Prostate gland (tissue), 2 donors: ENCODE data around the gene FXYD1.

ENCODE experiments used
- POLR2A ChIP-seq: fragments of 450-650 bp; IDR thresholded peaks from one replicate; pipeline ENCODE4 v1.6.1; 2016; ENCODE audit warnings: antibody characterized with exemption, mild to moderate bottlenecking
- TF ChIP-seq, protein P1 (sequence below), 4 experiments: fragments of 200-600 bp in 2 of 4; fragments of 450-650 bp in 2 of 4; sonication (generic) in 2 of 4; IDR thresholded peaks; 1 replicate in 3 of 4; 2 replicates in 1 of 4; pipeline ENCODE4 v1.5.1; 2016 to 2019; ENCODE audit warnings: antibody characterized with exemption in 4 of 4, mild to moderate bottlenecking in 2 of 4, moderate library complexity in 2 of 4

- TF ChIP-seq, protein P1, sequence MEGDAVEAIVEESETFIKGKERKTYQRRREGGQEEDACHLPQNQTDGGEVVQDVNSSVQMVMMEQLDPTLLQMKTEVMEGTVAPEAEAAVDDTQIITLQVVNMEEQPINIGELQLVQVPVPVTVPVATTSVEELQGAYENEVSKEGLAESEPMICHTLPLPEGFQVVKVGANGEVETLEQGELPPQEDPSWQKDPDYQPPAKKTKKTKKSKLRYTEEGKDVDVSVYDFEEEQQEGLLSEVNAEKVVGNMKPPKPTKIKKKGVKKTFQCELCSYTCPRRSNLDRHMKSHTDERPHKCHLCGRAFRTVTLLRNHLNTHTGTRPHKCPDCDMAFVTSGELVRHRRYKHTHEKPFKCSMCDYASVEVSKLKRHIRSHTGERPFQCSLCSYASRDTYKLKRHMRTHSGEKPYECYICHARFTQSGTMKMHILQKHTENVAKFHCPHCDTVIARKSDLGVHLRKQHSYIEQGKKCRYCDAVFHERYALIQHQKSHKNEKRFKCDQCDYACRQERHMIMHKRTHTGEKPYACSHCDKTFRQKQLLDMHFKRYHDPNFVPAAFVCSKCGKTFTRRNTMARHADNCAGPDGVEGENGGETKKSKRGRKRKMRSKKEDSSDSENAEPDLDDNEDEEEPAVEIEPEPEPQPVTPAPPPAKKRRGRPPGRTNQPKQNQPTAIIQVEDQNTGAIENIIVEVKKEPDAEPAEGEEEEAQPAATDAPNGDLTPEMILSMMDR (IDR thresholded peaks at IDR 0.05) = no peak
- TF ChIP-seq POLR2A = no peak
Measured at GRCh38 chr19:35178701-35179100, 40.1 kb downstream of the FXYD1 start.
